ENCODE data around the gene GNB5.

Gene GNB5

GRCh38 chr15:52071570-52071969 lies 119.6 kb downstream of the GNB5 start:
- WGBS (ENCODE audit: extremely low coverage, insufficient coverage, low lambda C conversion rate) = no CpG with 5 or more reads among the region's 10 CpGs
- no peak for DNase-seq
- no peak overlapping the region for H3K23ac ChIP-seq (ENCODE audit: low read length)

GRCh38 chr15:52069559-52069958 lies 121.6 kb downstream of the GNB5 start:
- Histone ChIP-seq H3K36me3 (ENCODE audit: control insufficient read depth, insufficient read depth, low read length) (no peaks in the 10 kb centered on the region), H3K79me1 (ENCODE audit: low read length) (no peaks in the 10 kb centered on the region), H2AK5ac (ENCODE audit: low read length) (no peak overlapping the region), H3K27me3 (ENCODE audit: insufficient read depth, low read length, poor library complexity) (no peaks in the 10 kb centered on the region), H3K4me3 (ENCODE audit: low read length) (no peak overlapping the region), H3K18ac (ENCODE audit: low read length) (no peak overlapping the region), H3K27ac (ENCODE audit: low read depth, low read length) (no peak overlapping the region), H3K4ac (ENCODE audit: low read depth, low read length) (no peak overlapping the region), H2BK15ac (replicated peaks; ENCODE audit: low read depth) (no peak overlapping the region), H4K5ac (ENCODE audit: low read length) (no peak overlapping the region), H3K56ac (ENCODE audit: low read length) (no peak overlapping the region), H3K4me2 (ENCODE audit: low read length) (no peak overlapping the region), H2BK120ac (ENCODE audit: low read depth, low read length) (no peak overlapping the region), H3K23ac (ENCODE audit: low read length) (no peak overlapping the region), H3K79me2 (ENCODE audit: control insufficient read depth, insufficient read depth, low read length) (no peaks in the 10 kb centered on the region), H2BK5ac (ENCODE audit: low read length) (no peak overlapping the region), H4K8ac (ENCODE audit: low read depth, low read length) (no peak overlapping the region), H3K9ac (ENCODE audit: low read length) (no peak overlapping the region), H3K4me1 (ENCODE audit: control insufficient read depth, low read depth, low read length) (no peaks in the 10 kb centered on the region)
- no peak for DNase-seq
- WGBS (ENCODE audit: extremely low coverage, insufficient coverage, low lambda C conversion rate) = no CpG with 5 or more reads among the region's 5 CpGs

More at GRCh38 chr15:52071570-52071969, 119.6 kb downstream of the GNB5 start:
- Histone ChIP-seq H3K4me3 (ENCODE audit: low read length) (no peak overlapping the region), H2BK120ac (ENCODE audit: low read depth, low read length) (no peak overlapping the region), H3K4me1 (ENCODE audit: control insufficient read depth, low read depth, low read length) (no peaks in the 10 kb centered on the region), H2AK5ac (ENCODE audit: low read length) (no peak overlapping the region), H4K8ac (ENCODE audit: low read depth, low read length) (no peak overlapping the region), H3K79me1 (ENCODE audit: low read length) (no peaks in the 10 kb centered on the region), H3K9ac (ENCODE audit: low read length) (no peak overlapping the region), H2BK5ac (ENCODE audit: low read length) (no peak overlapping the region), H3K27ac (ENCODE audit: low read depth, low read length) (no peak overlapping the region), H3K18ac (ENCODE audit: low read length) (no peak overlapping the region), H3K56ac (ENCODE audit: low read length) (no peak overlapping the region), H3K79me2 (ENCODE audit: control insufficient read depth, insufficient read depth, low read length) (no peaks in the 10 kb centered on the region), H3K27me3 (ENCODE audit: insufficient read depth, low read length, poor library complexity) (no peaks in the 10 kb centered on the region), H3K4ac (ENCODE audit: low read depth, low read length) (no peak overlapping the region), H2BK15ac (replicated peaks; ENCODE audit: low read depth) (no peak overlapping the region), H4K5ac (ENCODE audit: low read length) (no peak overlapping the region), H3K36me3 (ENCODE audit: control insufficient read depth, insufficient read depth, low read length) (no peaks in the 10 kb centered on the region), H3K4me2 (ENCODE audit: low read length) (no peak overlapping the region)

- Histone ChIP-seq H3K79me1 (ENCODE audit: low read length) (no peaks in the 10 kb centered on the region), H3K27ac (ENCODE audit: low read depth, low read length) (no peak overlapping the region), H3K4me2 (ENCODE audit: low read length) (no peak overlapping the region), H3K23ac (ENCODE audit: low read length) (no peak overlapping the region), H2BK5ac (ENCODE audit: low read length) (no peak overlapping the region), H4K8ac (ENCODE audit: low read depth, low read length) (no peak overlapping the region), H3K36me3 (ENCODE audit: control insufficient read depth, insufficient read depth, low read length) (no peaks in the 10 kb centered on the region), H2BK15ac (replicated peaks; ENCODE audit: low read depth) (no peak overlapping the region), H3K9ac (ENCODE audit: low read length) (no peak overlapping the region), H2AK5ac (ENCODE audit: low read length) (no peak overlapping the region), H2BK120ac (ENCODE audit: low read depth, low read length) (no peak overlapping the region), H3K56ac (ENCODE audit: low read length) (no peak overlapping the region), H3K4me3 (ENCODE audit: low read length) (no peak overlapping the region), H4K5ac (ENCODE audit: low read length) (no peak overlapping the region), H3K4me1 (ENCODE audit: control insufficient read depth, low read depth, low read length) (no peaks in the 10 kb centered on the region), H3K18ac (ENCODE audit: low read length) (no peak overlapping the region), H3K79me2 (ENCODE audit: control insufficient read depth, insufficient read depth, low read length) (no peaks in the 10 kb centered on the region), H3K4ac (ENCODE audit: low read depth, low read length) (no peak overlapping the region), H3K27me3 (ENCODE audit: insufficient read depth, low read length, poor library complexity) (no peaks in the 10 kb centered on the region)
- no CpG with 5 or more reads among the region's 2 CpGs for WGBS (ENCODE audit: extremely low coverage, insufficient coverage, low lambda C conversion rate)
- DNase-seq = no peak
Observed at GRCh38 chr15:52068004-52068615, 123.1 kb downstream of the GNB5 start.

GRCh38 chr15:52067545-52067926 lies 123.7 kb downstream of the GNB5 start:
- Histone ChIP-seq H3K4ac (ENCODE audit: low read depth, low read length) (no peak overlapping the region), H3K4me2 (ENCODE audit: low read length) (no peak overlapping the region), H2BK120ac (ENCODE audit: low read depth, low read length) (no peak overlapping the region), H2BK15ac (replicated peaks; ENCODE audit: low read depth) (no peak overlapping the region), H3K27ac (ENCODE audit: low read depth, low read length) (no peak overlapping the region), H3K9ac (ENCODE audit: low read length) (no peak overlapping the region), H3K18ac (ENCODE audit: low read length) (no peak overlapping the region), H3K23ac (ENCODE audit: low read length) (no peak overlapping the region), H3K4me3 (ENCODE audit: low read length) (no peak overlapping the region), H3K79me1 (ENCODE audit: low read length) (no peaks in the 10 kb centered on the region), H3K79me2 (ENCODE audit: control insufficient read depth, insufficient read depth, low read length) (no peaks in the 10 kb centered on the region), H4K5ac (ENCODE audit: low read length) (no peak overlapping the region), H3K4me1 (ENCODE audit: control insufficient read depth, low read depth, low read length) (no peaks in the 10 kb centered on the region), H2AK5ac (ENCODE audit: low read length) (no peak overlapping the region), H3K56ac (ENCODE audit: low read length) (no peak overlapping the region), H3K36me3 (ENCODE audit: control insufficient read depth, insufficient read depth, low read length) (no peaks in the 10 kb centered on the region), H4K8ac (ENCODE audit: low read depth, low read length) (no peak overlapping the region), H3K27me3 (ENCODE audit: insufficient read depth, low read length, poor library complexity) (no peaks in the 10 kb centered on the region), H2BK5ac (ENCODE audit: low read length) (no peak overlapping the region)
- DNase-seq = no peak

GRCh38 chr15:52066842-52067544 lies 124.2 kb downstream of the GNB5 start:
- no peak overlapping the region for H3K18ac ChIP-seq (ENCODE audit: low read length)
- no peak overlapping the region for H4K8ac ChIP-seq (ENCODE audit: low read depth, low read length)
- H3K4me1 ChIP-seq (ENCODE audit: control insufficient read depth, low read depth, low read length) = no peaks in the 10 kb centered on the region
- no peak overlapping the region for H2BK120ac ChIP-seq (ENCODE audit: low read depth, low read length)
- H3K23ac ChIP-seq (ENCODE audit: low read length) = no peak overlapping the region
- no peak for DNase-seq
- H2AK5ac ChIP-seq (ENCODE audit: low read length) = no peak overlapping the region
- H3K56ac ChIP-seq (ENCODE audit: low read length) = no peak overlapping the region
- no peaks in the 10 kb centered on the region for H3K36me3 ChIP-seq (ENCODE audit: control insufficient read depth, insufficient read depth, low read length)
- no peak overlapping the region for H2BK5ac ChIP-seq (ENCODE audit: low read length)
- WGBS (ENCODE audit: extremely low coverage, insufficient coverage, low lambda C conversion rate) = no CpG with 5 or more reads among the region's 3 CpGs
- H3K4me2 ChIP-seq (ENCODE audit: low read length) = no peak overlapping the region
- H3K79me2 ChIP-seq (ENCODE audit: control insufficient read depth, insufficient read depth, low read length) = no peaks in the 10 kb centered on the region
- H3K9ac ChIP-seq (ENCODE audit: low read length) = no peak overlapping the region
- no peak overlapping the region for H3K4me3 ChIP-seq (ENCODE audit: low read length)
- H3K27ac ChIP-seq (ENCODE audit: low read depth, low read length) = no peak overlapping the region
- H3K4ac ChIP-seq (ENCODE audit: low read depth, low read length) = no peak overlapping the region
- H3K27me3 ChIP-seq (ENCODE audit: insufficient read depth, low read length, poor library complexity) = no peaks in the 10 kb centered on the region
- H3K79me1 ChIP-seq (ENCODE audit: low read length) = no peaks in the 10 kb centered on the region
- no peak overlapping the region for H4K5ac ChIP-seq (ENCODE audit: low read length)
- no peak overlapping the region for H2BK15ac ChIP-seq (replicated peaks; ENCODE audit: low read depth)

Data from mesendoderm (in vitro differentiated cells).